Stimulated activated CD4-positive, alpha-beta T cell treated with anti-CD3 and anti-CD28 coated beads, Interleukin-4, amount 100 ng/mL, for 48 hours (primary cell): Measurements from ENCODE around the gene OXTR.
"Not testable (repeated sequence)": the region's sequence is repeated elsewhere in the genome, so short reads cannot be mapped to it uniquely, and the experiment has no call there.

Experiments
- DNase-seq, 2 donors: peaks; one replicate each; pipeline ENCODE4 v3.0.0-alpha.2; 2020; ENCODE audit warnings: low read depth in 2 of 2

The OXTR gene

DNA sequence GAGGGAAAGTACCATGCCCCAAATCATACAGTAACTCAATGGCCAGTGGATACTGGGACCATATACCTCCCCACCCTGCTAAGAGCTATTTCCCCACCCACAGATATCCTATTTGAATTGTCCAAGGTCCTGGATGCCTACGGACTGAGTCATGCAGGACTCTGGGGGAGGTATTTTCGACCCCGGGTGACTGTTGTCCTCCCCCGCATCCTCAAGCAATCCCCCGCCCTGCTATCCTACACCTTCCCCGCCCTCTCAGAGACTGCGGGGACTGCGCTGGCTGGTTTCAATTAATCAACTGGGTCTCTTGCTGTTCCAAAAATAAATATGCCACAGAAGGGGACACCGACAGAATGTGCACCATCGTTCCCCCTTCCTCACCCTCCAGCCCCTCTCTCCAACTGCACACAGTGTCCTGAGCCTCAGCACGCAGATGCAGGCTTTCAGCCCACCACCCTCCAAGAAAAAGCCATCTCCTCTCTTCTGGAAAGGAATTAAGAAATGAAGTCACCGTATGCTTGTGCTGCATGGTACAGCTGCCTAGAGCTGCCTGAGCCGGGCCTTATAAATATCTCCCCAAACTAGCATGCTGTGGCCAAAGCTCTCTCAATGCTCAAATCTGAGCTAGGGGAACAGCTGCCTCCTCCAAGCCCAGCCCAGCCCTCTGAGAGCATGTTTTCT is 27.7 kb downstream of the OXTR start:
- no peak for DNase-seq

DNA sequence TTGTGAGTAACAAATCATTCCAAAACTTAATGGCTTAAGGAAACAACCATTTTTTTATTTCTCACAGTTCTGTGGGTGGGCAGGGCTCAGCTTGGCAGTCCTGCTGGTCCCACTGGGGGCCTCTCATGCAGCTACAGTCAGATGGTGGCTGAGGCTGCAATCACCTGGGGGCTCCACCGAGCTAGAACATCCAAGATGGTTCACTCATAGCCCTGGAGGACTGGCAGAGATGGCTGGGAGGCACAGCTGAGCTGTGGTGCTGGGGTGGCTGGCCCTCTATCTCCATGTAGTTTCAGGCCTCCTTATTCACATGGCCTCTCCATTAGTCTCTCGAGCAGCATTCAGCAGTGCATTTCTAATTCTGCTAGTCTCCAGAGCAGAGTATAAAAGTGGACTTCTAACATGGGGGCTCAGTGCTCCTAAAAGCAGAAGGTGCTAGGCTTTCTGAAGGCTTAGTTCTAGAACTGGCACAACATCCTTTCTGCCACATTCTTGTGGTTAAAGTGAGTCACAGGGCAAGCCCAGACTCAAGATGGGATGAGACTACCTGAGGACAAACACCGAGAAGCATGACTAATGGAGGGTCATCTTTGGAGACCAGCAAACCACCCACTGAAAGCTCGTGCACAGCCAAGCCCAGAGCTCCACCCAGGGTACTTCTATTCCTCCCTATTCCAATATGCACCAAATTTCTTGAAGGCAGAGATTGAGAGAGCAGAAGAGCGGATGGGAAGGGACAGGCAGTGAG is 29.5 kb downstream of the OXTR start:
- DNase-seq, result no peak

DNA sequence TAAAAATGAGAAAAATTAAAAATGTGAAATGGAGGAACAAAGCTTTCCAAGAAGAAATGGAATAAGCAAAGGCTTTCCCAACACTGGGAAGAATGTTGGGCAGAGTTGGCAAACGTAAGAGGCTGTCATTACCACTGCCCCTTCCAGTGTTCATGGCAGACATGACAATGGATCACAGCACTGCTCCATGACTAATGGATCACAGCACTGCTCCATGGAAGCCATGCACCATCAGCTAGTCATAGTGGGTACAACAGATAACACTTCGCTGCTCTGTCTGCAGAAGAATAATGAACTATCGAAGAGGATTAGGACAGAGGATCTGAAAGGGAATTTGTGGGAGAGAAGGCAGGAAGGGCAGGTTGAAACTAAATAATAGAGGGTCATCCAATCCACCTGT is 30.8 kb downstream of the OXTR start:
- no peak for DNase-seq

DNA sequence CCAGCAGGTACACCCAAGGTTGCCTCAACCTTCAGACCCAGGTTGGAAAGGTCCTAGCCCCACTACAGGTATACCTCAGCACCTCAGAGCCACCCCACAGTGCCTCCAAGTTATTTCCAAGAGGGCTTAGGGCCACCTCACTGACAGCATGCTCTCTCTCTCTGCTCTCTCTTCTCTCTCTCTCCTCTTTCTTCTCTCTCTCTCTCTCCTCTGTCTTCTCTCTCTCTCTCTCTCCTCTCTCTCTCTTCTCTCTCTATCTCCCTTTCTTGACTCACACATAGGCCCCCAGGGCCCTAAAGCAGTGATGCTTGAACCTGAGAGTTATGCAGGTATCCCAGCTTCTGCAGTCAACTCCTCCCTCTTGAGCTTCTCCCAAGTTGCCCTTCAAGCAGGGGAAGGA is 31.6 kb downstream of the OXTR start:
- DNase-seq, result no peak

DNA sequence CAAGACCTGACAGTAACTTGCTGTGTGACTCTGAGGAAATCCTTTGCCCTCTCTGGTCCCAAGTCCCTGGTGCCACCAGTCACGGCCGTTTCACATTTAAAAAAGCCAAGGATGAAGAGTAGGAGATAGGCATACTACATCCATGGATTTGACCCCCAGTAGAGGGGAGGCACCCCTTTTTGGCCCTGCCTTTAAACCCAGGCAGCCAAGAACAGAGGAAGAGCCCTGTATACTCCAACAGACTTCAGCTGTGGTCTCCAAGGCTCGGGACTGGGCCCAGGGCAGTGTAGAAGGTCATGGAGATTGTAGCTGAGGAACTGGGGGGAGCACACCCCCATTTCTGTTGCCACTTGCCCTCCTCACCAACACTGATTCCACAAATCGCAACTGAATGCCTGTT is 32.1 kb downstream of the OXTR start:
- DNase-seq, result no peak

DNA sequence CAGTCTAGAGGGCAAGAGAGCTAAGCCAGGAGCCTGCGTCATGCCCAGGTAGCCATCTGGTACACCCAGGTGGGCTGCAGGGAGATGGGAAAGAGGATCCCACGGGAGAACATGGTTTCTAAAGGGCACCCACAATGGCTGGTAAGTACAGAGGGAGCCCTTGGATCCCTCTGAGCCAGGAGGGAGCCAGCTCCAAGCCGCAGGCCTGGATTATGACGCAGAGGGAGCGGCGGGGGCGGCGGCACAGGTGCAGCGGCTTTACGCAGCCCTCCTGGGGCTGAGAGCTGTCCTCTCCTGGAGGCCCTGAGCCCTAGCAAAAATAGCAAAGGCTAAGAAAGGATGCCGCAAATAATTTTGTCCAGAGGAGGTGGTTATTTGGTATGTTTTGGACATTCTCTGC is 33.0 kb downstream of the OXTR start:
- DNase-seq, result no peak

DNA sequence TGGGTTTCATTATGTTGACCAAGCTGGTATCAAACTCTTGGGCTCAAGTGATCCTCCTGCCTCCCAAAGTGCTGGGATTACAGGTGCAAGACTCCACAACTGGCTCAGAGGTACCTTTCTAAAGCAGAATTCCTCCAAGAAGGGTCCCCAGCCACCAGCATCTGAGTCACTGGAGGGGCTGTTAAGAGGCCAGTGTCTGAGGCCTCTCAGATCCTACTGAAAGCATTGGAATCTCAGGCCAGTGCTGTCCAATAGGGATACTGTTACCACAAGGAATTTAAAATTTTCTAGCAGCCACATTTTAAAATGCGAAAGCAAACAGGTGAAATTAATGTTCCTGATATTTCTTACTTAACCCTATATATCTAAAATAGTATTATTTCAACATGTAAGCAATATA is 34.5 kb downstream of the OXTR start:
- DNase-seq, result no peak

DNA sequence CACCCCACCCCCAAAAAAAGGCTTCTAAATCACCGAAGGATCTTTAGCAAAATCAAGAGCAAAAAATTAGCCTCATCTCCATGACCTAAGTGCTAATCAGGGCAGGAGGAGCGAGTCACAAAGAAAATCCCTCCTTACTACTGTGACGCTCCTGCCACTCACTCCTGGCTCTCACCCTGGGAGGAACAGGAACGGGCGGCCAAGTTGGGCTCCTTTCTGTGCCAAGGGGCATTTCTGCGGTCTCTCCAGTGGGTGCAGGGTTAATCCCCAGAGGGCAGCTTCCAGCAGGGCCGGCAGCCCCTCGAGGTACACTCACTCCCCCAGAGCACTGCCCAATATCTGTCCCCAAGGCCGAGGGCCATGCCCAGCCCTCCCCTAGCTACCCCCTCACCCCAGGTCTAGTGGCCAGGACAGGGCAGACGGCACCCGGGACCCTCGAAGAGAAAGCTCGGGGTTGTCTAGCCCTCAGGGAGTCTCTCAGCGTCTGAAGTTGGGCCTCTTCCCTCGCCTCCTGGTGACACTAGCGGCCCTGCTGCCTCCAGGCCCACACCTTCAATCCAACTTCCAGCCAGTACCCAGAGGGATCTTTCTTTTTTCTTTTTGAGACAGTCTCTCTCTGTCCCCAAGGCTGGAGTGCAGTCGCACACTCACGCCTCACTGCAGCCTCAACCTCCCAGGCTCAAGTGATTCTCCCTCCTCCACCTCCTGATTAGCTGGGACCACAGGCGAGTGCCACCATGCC is 35.1 kb downstream of the OXTR start:
- DNase-seq, result no peak

DNA sequence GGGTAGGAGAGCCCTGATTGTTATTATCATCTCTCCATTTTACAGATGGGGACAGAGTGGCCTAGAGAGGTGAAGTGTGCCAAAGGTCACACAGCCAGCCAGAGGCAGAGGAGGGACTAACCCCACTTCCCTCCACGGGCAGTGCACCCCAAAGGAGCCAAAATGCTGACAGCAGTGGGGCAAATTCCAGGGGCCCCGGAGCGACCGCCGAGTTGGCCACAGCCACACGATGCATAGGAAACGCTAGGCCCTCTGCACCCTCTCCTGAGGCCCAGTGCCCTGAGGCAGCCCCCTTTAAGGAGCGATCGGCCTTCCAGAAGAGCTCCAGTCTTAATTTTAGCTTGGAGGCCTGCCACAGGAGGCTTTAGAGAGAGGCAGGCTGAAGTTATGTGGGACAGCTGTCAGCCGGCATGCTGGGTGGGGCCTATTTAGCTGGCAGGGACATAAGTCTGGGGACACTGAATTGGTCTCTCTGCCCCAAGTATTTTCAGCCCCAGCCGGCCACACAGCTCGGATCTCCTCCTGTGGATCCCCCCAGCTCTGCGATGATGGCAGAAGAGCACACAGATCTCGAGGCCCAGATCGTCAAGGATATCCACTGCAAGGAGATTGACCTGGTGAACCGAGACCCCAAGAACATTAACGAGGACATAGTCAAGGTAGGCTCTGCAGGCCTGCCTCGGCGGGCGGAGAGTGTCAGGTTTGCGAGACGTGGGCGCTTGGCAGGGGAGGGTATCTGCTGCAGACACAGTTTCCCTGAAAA is 35.9 kb downstream of the OXTR start, which contains the start of gene CAV3:
CAV3 (plus strand) TSS at position 471 of the 763 bp plus-strand sequence; CDS start at position 546, 75 bp downstream.
- no peak for DNase-seq

DNA sequence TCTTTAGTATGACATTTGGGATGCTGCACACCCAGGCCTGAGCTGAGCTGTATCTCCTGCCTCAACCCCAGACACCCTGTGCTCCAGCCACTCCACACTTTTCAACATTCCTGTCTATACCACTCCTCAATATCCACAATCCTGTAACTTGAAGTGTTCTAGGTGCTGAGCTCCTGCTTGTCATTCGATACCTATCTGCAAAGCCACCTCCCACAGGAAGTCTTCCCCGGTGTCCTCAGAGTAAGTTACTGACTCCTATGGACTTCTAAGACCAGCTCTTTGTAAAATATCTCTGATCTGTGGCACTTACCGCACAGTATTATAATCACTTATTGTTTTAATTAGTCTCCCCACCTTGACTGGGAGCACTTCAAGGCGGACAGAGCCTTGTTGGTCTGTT is 37.0 kb downstream of the OXTR start:
- no peak for DNase-seq

DNA sequence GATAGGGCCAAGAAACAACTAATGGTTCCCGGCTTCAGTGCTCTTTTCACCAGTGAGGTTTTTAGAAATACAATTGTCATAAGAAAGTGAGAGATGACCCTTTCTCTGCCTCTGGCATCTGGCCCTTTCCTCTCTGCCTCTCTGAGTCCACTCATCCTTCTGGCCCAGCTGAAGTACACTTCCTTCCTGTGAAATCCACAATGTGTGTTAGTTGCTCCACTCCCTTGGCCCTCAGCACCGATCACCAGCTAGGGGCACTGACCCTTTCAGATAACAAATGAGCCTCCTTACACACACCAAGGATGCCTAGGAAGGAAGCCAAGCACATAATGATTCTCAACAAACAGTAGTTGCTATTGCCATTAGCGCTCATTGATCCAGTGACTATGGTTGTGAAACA is 38.8 kb downstream of the OXTR start:
- no peak for DNase-seq

DNA sequence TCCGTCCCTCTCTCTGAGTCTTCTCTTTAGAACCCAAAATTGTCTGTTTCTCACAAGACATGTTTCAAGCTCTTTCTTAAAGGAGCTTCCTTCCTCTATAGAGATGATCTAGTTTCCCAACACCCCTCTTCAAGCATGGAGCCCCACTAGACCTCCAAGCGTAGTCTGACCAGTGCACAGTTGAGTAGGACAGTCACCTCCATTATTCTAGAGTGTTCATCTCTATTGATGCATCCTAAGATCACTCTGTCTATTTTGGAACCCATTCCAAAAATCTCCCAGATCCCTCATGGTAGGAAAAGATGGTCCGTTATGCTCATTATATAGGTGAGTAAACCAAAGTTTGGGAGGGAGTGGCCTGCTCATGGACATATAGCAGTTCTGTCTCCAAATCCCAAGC is 39.9 kb downstream of the OXTR start:
- DNase-seq, result no peak

DNA sequence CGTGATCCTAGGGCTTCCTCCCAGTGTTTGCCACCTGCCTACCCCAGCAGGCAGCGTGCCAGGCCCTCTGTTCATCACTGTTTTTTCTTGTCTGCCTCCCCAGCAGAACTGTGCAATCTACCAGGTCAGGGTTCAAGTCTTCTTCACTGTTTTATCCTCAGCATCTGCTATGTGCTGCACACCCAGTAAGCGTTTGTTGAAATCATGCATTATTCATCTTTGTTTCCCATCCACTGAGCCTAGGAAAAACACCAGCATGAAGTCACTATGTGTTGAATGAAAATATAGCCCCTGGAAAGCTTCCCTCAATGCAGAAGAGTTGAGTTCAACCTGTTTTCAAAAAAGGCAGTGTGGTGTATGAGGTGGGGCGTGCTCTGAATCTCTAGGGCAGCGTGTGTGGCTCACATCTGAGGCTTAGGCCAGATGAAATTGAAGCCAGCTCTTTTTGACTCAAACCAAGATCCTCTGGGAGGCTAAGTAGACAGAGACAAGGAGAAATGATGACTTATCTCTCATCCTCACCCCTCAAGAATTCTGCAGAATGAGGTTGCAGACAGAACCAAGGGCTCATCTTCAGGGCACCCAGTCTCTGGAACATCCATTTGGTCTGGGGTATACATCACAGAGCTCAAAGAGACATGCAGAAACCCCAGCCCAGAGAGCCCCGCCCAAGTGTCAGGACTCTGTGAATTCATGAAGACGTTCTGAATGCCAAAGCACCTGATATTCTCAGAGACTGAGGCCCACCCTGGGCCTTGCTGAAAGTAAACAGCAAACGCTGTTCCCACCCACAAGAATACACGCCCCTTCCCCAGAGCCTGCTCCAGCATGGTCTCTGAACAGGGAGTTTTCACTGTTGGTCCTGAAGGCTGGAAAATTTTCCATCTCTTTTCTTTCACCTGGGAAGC is 41.6 kb downstream of the OXTR start:
- DNase-seq, result no peak

DNA sequence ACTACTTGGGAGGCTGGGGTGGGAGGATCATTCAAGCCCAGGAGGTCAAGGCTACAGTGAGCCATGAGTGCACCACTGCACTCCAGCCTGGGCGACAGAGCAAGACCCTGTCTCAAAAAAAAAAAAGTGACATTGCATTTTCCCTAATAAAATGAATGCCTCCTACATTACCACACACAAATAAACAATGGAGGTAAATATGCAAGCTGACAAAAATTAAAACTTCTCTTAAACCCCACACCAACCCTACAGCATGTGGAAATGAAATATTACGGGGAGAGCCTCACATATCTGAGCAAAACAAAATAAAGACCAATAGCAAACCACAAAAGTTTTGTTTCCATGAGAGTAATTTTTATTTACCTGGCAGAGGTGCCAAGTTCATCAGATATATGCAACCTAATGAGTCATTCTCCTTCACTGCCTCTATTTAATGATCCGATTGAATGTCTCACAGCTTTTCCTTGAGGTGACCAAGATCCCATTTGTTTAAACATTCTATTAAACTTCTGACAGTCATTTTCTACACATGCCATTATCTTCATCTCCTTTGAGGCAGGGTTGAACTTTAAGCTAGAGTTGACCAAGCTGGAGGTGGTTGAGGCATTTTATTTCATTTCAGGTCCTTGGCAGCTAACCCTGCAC is 45.2 kb downstream of the OXTR start:
- no peak for DNase-seq

DNA sequence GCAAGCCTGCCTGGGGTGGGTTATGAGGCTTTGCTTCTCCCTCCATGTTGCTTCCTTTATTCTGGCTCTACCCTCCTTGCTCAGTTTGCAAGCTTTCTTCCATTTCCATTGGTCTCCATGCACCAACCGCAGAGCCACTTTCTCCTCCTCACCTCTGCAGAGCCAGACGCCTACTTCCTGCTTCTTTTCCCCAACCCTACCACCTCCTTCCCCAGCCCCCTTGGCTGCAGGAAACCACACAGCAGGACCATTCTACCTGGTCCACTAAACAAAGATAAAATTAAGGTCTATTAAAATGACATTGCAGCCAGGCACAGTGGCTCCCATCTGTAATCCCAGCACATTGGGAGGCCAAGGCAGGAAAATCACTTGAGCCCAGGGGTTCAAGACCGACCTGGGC is 45.8 kb downstream of the OXTR start:
- no peak for DNase-seq

DNA sequence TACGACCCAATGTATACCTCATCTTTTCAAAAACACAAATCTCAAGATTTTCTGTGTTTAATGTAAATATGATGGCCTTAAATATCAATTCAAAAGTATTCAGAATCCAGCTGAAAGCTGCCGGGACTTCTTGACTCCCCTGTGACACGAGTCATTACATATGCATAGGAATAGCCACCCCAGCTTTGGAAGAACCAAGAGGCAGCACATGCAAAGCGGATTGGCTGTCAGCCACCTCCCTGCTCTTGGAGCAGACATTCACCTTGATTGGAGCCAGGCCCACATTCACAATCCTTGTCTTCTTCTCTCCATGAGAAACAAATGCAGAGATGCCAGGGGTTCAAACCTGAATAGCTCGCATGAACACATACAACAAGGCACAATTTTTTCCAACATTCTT is 46.6 kb downstream of the OXTR start:
- DNase-seq, result no peak

DNA sequence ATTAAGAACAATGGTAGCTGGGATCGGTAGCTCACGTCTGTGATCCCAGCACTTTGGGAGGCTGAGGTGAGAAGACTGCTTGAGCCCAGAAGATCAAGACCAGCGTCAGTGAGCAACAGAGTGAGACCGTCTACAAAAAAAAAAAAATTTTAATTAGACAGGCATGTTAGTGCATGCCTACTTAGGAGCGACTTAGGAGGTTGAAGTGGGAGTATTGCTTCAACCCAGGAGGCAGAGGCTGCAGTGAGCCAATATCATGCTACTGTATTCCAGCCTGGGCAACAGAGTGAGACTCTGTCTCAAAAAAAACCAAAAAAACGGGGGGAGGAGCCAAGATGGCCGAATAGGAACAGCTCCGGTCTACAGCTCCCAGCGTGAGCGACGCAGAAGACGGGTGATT is 53.7 kb downstream of the OXTR start:
- DNase-seq, result not testable (repeated sequence)

DNA sequence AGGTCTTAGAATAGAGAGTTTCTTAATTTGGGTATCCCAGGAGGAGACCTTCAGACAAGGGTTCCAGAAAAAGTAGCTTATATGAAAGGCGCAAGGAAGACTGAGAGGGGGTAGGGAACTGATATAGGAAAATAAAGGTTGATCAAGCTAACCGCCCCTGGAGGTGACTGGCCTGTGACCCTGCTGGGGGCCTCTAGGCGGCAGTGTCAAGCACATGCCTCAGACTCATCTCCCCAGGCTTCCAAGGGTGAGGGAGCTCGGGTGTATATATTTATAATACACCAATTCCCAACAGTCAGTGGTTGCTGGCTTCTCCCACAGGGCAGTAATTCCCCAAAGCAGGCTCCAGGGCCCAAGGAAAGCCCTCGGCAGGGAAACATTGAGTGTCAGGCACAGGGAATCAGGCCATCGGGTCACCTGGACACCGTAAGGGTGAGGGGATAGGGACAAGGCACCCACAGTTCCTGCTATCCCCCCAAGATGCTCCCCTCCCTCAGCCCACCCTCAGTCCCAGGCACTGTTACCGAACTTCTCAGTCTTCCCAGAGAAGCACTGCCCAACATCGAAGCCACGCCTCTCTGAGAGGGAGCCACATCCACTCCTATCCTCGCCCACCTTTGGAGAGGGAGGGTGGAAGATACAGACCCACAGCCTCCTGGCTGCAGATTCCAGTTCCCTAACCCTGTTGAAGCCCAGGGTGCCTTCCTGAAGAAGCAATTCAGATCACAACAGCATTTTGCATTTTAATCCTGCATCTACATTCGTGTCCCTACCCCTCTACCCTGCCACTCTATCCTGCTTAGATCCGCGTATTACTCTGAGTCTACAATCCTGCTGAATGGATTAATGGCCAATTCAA is 55.3 kb downstream of the OXTR start:
- no peak for DNase-seq

DNA sequence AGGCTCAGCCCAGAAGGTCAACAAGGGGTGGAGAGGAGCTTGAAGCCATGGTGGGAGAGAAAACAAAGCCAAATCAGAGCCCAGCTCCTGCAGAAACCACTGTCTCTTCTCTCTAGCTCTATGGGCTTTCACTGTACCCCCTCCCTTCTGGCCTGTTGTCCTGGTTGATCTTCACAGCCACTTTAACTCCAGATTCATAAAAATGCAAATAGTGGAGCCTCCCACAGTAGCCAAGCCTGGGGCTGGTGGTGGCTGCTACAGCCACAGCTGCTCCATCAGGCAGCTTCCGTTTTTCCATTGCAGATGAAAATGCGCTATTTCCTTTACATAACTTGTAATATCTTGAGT is 56.5 kb downstream of the OXTR start:
- no peak for DNase-seq
